NK-92 (cell line): Measurements from ENCODE around the gene PRRC2C.
"Not testable (repeated sequence)": the region's sequence is repeated elsewhere in the genome, so short reads cannot be mapped to it uniquely, and the experiment has no call there.

Experiments
- DNase-seq: peaks from one replicate; lab custom pipeline; 2025; ENCODE audit not compliant: unreplicated experiment; lab: John Stamatoyannopoulos, UW

PRRC2C gene

DNA sequence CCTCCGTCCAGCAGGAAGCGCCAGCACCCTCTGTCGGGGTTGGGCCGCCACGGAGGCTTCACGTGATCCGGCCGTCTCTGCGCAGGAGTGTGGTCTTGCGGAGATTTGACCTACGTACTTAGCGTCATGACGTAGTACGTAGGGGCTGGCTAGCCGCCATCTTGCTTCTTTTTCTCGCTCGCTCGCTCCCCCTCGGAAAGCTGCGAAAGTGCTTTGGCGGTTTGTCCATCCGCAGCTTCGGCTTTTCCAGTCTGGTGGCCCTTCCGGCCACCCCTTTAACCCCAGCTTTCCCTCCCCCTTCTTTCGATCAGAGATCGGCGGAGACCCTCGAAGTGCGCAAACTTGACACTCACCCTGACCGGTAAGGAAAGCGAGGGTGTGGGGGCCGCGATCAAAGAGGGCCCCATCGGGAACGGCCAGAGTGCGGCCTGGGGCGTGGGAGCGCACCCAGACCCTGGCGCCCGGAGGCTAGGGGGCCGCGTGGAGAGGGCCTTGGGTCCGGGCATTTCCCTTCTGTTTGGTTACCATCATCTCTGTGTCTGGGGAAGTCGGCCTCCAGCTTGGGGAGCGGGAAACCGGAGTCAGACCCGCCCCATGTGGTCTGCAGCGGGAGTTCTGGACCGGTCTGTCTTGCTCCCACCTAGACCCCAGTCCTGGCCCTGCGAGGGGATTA is at the start of gene PRRC2C:
Gene PRRC2C (plus strand): TSS at position 156 of the 673 bp plus-strand sequence. CDS start 26,559 bp downstream, outside the sequence.
- peak; percentile 42 for DNase-seq

DNA sequence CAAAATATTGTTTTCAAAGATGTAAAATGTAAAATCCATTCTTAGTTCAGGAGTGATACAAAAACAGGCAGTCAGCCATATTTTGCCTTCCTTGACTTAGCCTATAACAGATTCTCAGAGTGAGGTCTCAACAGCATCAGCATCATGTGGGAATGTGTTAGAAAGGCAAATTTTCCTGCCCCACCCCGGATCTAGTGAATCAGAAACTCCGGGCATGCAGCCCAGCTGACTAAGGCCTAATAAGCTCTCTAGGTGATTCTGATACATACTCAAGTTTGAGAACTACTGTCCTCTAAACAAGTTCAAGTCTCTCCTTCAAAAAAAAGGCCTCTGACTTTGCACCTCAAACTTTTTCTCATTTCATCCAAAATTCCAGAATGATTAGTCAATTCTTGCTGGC is 46.9 kb upstream of the PRRC2C start:
- DNase-seq: no peak

DNA sequence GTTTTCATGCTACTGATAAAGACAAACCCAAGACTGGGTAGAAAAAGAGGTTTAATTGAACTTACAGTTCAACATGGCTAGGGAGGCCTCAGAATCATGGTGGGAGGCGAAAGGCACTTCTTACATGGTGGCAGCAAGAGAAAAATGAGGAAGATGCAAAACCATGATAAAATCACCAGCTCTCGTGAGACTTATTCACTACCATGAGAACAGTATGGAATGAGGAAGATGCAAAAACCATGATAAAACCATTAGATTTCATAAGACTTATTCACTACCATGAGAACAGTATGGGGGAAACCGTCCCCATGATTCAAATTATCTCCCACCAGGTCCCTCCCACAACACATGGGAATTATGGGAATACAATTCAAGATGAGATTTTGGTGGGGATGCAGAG is 45.1 kb upstream of the PRRC2C start:
- not testable (repeated sequence) for DNase-seq

GRCh38 chr1:171441278-171441895 is 43.9 kb upstream of the PRRC2C start:
- not testable (repeated sequence) for DNase-seq

DNA sequence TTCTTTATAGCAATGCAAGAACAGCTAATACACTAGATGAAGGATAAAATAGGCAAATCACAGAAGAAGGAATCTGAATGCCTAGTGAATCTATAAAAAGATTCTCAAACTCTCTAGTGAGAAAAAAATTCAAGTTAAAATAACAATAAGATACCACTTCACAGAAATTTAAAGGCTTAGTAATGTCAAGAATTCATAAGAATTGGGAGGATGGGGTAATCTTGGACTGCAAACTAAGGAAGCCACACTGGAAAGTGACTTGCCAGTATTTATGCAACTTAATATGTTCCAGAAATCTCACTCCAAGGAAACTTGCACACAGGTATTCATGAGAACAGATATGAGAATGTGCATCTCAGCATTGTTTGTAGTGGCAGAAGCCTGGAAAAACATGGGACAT is 38.9 kb upstream of the PRRC2C start:
- DNase-seq: no peak

DNA sequence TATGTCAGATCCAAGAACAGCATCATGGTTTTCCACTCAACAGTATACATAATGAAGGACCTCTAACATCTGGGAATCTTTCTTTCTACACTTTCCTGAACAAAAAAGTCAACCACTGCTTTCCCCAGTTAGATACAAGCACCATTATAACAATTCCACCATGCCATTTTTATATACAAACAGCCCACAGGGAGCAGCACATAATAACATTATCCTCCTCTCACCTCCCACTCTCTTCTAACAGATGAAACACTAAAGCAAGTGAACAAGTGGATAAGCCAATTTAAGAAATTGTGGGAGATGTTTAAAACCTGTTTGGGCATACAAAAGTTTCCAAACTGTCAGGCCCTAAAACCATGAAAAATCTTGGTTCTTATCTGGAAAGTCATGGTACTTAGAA is 29.4 kb upstream of the PRRC2C start:
- DNase-seq: no peak

DNA sequence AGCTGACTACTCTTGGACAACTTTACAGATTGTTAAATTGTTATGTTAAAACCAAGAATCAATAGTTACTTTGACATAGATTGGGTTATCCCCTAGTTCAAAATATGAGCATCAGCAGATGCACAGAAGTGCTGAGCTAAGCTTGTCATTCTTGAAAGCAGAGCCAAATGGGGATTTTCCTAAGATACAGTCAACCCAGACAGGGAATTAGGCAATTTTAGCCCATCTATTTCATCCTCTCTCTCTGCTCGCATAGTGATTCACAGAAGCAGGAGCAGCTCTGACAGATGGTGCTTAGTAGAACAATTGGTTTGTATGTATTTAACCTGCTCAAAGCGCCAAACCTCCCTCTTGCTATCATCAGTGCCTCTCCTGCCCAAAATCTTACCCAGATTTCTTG is 27.9 kb upstream of the PRRC2C start:
- DNase-seq: no peak

- no peak for DNase-seq
Measured at GRCh38 chr1:171460018-171460620, 25.2 kb upstream of the PRRC2C start.

DNA sequence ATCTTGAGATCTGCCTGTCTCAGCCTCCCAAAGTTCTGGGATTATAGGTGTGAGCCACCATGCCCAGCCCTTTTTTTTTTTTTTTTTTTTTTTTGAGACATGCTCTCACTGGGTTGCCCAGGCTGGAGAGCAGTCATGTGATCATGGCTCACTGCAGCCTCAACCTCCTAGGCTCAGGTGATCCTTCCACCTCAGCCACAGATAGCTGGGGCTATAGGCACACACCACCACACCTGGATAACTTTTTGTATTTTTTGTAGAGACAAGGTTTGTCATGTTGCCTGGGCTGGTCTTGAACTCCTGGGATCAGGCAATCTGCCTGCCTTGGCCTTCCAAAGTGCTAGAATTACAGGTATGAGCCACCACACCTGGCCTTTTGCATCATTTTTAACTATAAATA is 17.7 kb upstream of the PRRC2C start:
- DNase-seq: no peak

- no peak for DNase-seq
Measured at GRCh38 chr1:171468120-171468750, 17.1 kb upstream of the PRRC2C start.

DNA sequence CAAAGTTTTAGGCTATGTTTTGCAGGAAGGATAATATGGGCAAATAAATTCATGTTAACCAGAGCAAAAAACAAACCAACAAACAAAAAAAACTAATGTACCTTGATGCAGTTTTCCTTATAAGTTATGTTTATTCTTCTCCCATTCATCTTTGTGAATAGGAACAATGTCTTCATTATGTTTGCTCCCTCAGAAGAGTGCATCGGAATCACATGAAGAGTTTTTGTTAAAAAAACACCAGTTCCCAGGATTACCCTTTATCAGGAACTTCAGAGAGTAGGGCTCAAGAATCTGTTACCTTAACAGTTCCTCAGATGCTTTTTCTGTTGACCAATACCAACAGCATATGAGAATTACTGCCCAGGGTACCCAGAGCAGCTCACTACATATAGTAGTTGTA is 14.6 kb upstream of the PRRC2C start:
- no peak for DNase-seq

- DNase-seq: no peak
Measured at GRCh38 chr1:171472183-171472647, 13.1 kb upstream of the PRRC2C start.

DNA sequence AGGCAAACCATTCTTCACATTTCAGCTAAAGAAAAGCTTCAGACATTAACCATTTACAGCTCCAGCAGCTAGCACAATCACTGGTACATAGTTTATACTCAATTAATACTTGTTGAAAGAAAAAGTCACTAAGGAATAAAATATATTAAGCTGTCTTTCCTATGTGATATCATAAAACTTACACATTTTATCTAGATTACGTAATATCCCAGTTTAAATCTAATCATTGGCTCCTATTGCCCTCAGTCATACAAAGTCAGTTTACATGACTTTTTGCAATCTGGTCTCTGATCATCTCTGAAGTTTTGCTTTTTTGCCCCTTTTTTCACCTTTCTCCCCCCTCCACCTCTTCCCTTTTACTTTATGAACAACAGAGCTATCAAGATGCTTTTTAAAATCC is 8.5 kb upstream of the PRRC2C start:
- DNase-seq: no peak

DNA sequence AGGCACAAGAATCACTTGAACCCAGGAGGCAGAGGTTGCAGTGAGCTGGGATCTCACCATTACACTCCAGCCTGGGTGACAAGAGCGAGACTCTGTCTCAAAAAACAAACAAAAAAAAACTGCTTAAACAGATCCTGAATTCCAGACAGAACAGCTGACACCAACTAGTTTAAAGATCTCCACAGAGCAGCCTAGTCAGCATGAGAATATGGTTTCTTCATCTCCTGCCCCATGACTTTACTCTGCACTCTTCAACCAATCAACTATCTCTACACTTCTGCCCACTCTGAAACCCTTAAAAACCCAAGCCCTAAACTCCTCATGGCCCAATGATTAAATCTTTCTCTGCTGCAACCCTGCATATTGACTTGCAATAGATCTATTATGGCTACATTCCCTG is 7.5 kb upstream of the PRRC2C start:
- no peak for DNase-seq

GRCh38 chr1:171480035-171480434 is 5.3 kb upstream of the PRRC2C start:
- DNase-seq: no peak

- DNase-seq: no peak
Measured at GRCh38 chr1:171484760-171485374, 463 bp upstream of the PRRC2C start.

DNA sequence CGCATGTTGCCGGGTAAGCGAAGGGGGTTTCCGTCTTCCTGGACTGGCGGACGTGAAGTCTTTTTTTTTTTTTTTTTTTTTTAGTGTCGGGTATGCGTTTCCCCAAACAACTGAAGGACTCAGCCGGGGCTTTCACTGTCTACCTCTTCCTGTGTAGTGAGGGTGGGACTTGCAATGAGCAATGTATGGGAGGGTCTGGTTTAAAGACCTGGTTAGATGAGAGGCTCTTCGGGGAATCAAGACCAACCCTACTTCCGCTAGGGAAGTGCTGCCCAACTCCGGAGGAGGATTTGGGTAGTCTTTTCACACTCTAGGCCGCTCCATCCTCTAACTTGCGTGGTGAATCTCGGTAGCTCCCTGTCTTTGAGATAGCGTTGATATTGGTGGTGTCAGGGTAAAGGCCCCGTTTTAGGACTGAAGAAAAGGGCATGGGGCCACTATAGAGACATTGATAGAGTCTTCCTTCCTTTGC is 754 bp downstream of the PRRC2C start:
- DNase-seq: peak; percentile 40

- no peak for DNase-seq
Measured at GRCh38 chr1:171487038-171487437, 1.7 kb downstream of the PRRC2C start.

DNA sequence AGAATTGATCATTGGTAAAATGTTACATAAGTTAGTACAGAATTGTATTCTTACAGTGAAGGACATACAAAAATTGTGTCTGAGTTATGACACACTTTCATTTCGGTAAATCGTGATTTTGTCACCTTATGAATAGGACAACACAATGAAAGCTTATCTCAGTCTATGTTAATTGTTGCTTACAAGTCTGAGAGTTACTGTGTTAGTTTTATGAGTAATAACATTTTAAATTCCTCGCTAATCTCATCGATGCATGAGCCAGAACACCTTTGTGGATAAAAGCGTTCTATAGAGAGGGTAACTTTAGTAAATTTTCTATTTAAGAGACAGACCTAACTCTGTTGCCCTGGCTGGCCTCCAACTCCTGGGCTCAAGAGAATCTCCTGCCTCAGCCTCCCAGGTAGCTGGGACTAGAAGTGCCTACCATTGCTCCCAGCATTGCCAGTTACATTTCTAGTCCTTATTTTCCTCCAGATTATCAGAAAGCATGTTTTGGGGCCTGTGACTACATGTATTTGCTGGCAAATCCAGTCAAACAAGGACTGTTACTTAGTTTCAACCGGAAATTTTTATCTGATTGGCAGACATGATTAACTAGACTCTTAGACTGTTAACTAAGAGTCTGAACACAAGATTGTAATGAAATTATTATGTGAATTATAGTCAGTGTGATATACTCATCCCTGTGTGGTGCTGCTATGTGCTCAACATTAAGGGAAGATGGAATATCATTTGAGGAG is 3.0 kb downstream of the PRRC2C start:
- no peak for DNase-seq

GRCh38 chr1:171494076-171494475 is 8.7 kb downstream of the PRRC2C start:
- DNase-seq: no peak

DNA sequence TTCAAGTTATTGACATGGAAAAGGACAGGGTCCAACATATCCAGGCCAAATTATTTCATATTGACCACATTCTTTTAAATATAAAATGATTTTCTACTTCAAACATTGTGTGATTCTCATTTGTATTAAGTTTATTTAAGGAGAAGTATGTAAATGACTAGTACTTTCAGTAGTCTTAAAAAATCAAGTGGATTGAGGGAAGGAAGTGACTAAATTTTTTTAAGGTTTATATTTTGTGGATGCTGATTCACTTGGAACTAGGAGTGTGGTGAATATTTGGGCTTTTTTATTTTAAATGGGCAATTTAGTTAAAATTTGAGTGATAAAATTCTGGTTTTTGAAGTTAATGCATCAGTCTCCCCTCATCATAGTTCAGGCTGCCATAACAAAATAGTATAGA is 10.1 kb downstream of the PRRC2C start:
- DNase-seq: no peak
